ENCODE results near the gene AAMDC.

The AAMDC gene

DNA sequence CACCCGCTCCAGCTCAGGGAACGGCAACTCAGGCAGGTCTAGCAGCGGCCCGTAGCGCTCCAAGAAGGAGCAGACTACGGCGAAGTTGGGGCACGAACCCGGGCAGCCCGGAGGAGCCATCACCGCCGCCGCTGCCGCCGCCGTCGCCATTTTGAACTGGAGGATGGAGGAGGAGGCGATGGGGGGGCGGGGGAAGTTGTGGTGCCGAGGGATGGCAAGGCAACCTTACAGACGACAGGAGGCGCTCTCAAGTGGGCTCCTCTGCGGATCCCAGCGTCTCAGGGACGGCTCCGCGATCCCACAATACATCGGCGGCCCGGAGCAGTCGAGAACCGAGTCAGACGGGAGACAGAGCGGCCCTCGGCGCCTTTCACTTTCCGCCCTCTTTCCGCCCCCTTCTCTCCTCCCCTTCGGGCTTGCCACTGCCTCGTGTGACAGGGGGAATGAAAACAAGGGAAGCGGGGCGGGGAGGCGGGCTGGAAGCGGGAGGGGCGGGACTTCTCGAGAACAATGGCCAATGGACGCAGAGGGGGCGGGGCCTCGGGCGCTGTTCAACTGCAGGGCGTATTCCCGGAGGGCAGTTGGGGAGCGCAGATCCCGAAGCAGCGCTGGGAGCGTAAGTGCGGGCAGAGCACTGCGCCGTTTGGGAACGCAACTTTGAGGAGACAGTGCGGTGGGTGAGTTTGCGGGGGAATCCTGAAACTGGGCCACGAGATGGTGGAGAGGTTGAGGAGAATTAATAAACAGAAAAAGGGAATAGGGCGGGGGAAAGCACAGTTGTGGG lies at the start of gene AAMDC, which contains the start of gene RSF1:
Gene AAMDC (plus strand): TSS at position 580 of the 784 bp plus-strand sequence. CDS start 21,353 bp downstream, outside the sequence.
Gene RSF1 (minus strand): TSS at position 158 of the 784 bp plus-strand sequence. CDS start 8 bp downstream, at position 150.
- intact Hi-C loops (cut with DNase I), result loop anchor here (2.0 to 5.0 kb wide), 2 partner anchors 174 to 227 kb away; partner anchors contain the start of gene INTS4
- DNase-seq, result peak; percentile 98 to 100 (median 99)

DNA sequence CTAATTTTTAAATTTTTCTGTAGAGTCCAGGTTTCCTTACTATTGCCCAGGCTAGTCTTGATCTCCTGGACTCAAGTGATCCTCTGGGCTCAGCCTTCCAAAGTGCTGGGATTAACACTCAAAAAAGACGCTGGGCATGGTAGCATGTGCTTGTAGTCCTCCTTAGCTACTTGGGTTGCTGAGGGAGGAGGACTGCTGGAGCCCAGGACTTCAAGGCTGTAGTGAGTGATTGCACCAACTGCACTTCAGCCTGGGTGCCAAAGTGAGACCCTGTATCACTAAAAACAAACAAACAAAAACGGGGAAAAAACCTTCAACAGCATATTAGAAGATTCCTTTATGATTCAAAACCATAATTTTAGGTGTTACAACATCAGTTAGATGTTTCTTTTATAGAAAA lies 45.0 kb upstream of the AAMDC start:
- intact Hi-C loops (cut with DNase I), result no loop called here
- no peak for DNase-seq

DNA sequence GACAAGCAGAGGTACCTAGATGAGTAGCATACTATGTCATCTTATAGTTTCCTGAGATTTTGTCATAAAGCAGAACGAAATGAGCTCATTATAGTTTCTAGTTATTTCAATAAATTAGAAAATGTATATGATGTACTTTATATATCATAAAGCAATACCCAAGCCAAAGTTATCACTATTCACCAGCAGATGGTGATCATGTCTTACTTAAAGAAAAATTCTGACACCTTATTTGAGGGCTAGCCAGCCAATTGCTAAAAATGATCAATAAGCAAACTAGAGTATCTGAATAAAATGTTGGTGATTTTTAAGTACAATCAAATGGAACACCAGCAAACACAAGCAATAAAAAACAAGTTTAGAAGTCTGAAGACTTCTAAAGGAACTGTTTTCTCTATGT lies 44.5 kb upstream of the AAMDC start:
- intact Hi-C loops (cut with DNase I), result no loop called here
- DNase-seq, result no peak

DNA sequence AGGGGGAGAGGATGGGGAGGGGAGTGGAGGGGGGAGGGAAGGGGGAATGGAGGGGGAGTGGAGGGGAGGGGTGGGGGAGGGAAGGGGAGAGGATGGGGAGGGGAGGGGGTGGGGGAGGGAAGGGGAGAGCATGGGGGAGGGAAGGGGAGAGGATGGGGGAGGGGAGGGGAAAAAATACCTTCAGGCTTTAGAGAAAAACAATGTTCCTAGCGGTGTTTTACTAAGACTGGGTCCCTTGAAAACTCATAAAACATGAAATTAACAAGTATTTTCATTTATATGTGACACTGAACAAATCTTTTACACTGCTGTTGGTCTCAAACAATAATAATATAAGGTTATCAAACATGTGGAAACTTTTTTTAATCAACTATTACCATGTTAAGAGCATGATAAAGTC lies 42.8 kb upstream of the AAMDC start:
- DNase-seq, result no peak
- intact Hi-C loops (cut with DNase I), result no loop called here

DNA sequence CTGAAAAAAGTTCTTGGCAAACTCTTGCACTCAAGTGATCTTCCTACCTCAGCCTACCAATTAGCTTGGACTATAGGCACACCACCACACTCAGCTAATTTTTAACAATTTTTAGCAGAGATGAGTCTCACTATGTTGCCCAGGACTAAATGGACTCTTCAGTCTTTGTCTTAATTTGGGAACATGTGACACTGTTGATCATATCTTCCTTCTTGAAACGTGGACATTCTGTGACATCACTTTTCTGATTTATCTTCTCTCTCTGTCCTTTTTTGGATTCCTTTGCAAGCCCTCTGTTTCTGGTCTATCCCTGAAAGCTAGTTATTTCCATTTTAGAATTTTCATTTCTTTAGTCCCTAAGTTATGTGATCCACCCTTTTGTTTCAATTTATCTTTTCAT lies 42.4 kb upstream of the AAMDC start:
- intact Hi-C loops (cut with DNase I), result no loop called here
- DNase-seq, result no peak

DNA sequence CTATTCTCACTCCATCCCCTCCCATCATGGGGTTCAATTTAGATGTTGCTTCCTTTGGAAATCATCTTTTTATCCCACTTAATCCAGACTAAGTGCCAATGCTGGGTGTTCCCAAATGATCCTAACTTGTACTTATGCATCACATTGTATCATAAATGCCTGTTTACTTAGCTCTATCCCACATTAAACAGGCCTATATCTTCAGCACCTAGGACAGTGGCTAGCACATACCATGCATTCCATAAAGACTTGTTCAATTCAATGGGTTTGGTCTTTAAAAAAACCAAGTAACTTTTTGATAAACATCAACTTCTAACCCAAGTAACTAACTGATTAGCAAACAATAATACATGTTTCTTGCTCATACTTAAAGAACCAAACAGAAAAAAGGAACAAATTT lies 41.0 kb upstream of the AAMDC start:
- intact Hi-C loops (cut with DNase I), result no loop called here
- DNase-seq, result no peak

DNA sequence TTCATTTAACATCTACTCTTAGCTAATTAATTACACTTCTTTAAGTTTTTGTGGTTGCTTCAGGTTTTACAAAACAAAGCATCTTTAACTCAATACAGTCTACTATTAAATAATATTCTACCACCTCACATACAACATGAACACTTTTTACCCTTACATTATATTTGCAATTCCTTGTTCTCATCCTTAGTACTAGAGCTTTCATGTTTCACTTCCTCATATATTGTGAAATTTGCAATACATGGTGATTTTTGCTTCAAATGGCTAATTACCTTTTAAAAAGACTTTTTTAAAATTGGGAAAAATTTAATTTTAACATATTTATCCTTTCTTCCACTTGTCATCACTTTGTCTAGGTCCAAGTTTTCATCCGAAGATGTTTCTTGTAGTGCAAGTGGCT lies 37.9 kb upstream of the AAMDC start:
- intact Hi-C loops (cut with DNase I), result no loop called here
- DNase-seq, result no peak

DNA sequence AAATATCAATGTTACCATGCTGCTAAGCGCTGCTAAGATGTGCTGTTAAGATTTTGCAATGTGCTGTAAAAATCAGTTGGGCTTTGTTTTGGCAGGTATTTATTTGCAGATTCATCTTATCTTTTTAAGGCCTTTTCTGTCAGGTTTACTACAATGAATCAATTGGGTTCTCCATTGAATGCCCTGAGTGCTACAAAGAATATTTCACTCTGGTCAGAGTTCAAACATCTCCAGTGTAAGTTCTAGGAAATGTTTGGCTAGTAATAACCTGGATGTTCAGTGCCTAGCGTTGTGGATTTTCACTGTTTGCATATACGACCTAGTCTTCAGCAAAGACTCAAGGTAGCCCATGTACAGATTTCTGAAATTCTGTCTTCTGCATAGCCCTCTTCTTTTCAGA lies 36.4 kb upstream of the AAMDC start:
- intact Hi-C loops (cut with DNase I), result no loop called here
- no peak for DNase-seq

DNA sequence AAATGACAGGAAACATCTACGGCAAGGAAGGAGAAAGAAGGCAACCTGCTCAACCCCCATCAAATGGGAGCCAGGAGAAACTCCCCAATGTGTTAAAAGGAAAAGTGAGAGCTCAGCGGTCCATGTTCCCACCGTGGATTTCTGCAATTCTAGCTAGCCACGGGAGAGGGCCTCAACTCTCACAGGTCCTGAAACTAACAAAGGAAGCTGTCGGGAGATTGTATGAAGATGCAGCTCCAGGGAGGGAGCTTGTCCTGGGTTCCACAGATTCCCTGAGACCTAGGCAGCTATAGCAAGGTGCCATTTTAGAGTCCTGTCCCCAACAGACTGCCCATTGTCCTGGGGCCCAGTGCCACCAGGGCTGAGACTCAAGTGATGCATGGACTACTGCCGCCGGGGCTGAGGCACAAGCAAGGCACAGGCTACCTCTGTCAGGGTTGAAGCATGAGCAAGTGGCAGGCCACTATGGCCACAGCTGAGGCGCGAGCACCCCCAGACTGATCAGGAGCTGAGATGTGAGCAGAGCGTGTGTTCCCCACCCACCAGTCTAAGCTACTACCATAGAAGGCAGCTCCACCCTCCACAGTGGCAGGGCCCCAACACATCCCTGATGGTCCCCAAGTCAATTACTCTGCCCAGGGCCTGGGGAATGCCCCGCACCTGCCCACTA lies 31.7 kb upstream of the AAMDC start:
- no peak for DNase-seq
- intact Hi-C loops (cut with DNase I), result no loop called here

DNA sequence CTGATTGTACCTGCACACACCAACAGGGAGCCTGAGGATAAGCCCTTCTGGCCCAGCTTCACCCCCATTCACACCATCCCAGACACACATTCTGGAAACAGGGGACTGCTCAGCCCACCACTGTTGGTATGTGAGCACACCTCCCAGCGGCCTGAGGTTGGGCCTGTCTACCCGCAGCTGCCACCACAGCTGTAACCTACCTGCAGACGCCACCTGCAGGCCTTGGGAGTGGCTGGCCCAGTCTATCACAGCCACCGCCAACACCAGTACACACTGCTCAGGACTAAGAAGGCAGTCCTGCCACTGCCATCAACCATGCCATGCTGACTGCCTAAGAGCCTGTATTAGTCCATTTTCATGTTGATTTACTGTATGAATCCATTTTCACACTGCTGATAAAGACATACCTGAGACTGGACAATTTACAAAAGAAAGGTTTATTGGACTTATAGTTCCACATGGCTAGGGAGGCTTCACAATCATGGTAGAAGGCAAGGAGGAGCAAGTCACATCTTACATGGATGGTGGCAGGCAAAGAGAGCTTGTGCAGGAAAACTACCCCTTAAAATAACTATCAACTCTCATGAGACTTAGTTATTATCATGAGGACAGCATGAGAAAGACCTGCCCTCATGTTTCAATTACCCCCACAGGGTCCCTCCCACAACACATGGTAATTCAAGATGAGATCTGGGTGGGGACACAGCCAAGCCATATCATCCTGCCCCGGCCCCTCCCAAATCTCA lies 31.0 kb upstream of the AAMDC start:
- no peak for DNase-seq
- intact Hi-C loops (cut with DNase I), result no loop called here

DNA sequence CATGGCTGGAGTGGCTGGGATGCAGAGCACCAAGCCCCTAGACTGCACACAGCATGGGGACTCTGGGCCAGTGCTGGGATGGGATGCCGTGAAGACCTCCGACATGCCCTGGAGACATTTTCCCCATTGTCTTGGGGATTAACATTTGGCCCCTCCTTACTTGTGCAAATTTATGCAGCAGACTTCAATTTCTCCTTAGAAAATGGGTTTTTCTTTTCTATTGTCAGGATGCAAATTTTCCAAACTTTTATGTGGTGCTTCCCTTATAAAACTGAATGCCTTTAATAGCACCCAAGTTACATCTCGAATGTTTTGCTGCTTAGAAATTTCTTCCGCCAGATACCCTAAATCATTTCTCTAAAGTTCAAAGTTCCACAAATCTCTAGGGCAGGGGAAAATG lies 29.6 kb upstream of the AAMDC start:
- DNase-seq, result no peak
- intact Hi-C loops (cut with DNase I), result no loop called here

DNA sequence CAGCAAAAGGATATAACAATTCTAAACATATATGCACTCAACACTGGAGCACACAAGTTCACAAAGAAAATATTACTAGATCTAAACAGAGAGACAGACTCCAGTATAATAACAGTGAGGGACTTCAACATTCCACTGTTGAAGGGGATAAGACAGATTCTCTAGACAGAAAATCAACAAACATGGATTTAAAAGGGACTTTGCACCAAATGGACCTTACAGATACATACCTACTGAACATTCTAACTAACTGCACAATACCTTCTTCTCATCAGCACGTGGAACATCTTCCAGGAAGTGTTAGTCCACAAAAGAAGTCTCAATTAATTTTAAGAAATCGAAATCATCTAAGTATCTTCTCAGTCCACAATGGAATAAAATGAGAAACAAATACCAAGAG lies 27.0 kb upstream of the AAMDC start:
- no peak for DNase-seq
- intact Hi-C loops (cut with DNase I), result no loop called here

DNA sequence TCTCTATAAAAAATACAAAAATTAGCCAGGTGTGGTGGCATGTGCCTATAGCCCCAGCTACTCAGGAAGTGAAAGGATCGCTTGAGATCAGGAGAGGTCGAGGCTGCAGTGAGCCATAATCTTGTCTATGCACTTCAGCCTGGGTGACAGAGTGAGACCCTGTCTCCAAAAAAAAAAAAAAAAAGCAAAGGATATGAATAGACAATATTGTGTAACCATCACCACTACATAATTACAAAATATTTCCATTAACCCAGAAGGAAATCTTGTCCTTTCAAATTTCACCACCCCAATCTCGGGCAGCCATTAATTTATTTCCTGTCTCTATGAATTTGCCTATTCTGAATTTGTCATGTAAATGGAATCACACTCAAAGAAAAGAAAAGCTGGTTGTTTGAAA lies 21.6 kb upstream of the AAMDC start:
- intact Hi-C loops (cut with DNase I), result no loop called here

DNA sequence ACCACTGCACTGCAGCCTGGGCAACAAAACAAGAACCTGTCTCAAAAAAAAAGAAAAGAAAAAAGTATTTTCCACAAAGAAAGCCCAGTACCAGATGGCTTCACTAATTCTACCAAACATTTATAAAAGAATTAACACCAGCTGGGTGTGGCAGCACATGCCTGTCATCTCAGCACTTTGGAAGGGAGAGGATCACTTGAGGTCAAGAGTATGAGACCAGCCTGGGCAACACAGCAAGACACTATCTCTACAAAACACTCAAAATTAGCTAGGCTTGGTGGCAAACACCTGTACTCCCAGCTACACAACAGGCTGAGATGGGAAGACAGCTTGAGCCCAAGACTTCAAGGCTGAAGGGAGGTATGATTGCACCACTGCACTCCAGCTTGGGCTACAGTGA lies 20.5 kb upstream of the AAMDC start:
- DNase-seq, result no peak
- intact Hi-C loops (cut with DNase I), result no loop called here

More for the DNA sequence above, 21.6 kb upstream of the AAMDC start:
- DNase-seq, result no peak

DNA sequence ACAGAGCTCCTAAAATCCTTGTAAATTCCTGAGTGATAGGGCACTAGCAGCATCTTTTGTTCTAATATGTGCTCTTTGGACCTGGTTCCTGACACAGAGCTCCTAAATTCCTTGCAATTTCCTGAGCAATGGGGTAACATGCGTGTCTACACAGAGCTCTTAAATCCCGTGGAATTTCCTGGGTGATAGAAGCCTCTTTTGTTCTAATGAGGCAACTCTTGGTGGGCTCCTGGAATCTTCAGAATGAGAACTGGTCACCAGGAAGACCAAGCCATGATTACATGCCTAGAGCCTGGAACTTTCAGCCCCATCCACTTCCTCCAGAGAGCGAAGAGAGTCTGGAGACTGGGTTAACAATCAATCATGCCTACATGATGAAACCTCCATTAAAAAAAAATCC lies 19.5 kb upstream of the AAMDC start:
- intact Hi-C loops (cut with DNase I), result no loop called here
- no peak for DNase-seq

DNA sequence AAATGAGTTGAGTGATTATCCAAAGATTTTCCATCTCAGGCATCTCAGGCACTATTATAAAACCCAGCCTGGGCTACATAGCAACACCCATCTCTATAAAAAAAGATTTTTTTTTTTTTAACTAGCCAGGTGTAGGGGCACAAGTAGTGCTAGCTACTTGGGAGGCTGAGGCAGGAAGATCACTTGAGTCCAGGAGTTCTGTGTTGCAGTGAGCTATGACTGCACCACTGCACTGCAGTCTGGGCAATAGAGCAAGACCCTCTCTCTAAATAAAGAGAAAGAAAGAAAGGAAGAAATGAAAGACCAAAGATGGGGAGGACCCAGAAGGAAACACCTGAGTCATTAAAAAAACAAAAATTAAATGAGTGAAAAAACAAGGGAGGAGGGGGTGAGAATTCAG lies 14.5 kb upstream of the AAMDC start:
- no peak for DNase-seq
- intact Hi-C loops (cut with DNase I), result no loop called here

DNA sequence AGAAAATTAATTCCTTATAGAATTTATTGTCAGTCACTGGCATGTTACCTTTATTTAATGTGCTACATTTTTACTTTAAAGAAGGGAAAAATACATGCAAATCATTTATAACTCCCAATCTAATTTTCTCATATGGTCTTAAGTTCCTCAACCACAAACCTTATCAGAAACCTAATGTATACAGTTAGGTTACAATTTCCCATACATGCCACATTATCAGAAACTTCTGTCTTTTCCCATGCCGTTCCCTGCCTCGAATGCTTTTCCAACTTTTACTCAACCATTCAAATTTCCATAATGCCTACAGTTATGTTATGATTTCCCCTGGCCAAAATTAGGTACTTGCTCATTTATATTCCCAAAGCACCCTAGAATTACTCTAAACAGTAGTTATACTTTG lies 14.0 kb upstream of the AAMDC start:
- no peak for DNase-seq

DNA sequence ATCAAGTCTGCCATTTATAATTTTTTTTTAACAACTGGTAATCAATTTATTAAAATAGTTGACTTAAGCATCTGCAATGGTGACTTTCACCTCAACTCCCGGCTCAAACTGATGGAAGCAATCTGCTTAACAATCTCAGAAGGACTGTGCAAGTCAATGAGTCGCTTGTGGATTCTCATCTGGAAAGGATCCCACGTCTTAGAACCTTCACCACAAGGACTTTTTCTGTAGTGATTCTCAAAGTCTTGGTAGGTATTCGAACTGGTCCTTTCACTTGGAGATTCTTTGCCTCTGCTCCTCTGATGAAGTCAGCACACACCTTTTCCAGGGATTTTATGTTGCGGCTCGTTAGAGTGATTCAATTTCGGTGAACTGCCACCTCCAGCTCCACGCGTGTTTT lies 7.7 kb upstream of the AAMDC start:
- DNase-seq, result no peak
- intact Hi-C loops (cut with DNase I), result no loop called here

More for the DNA sequence above, 14.0 kb upstream of the AAMDC start:
- intact Hi-C loops (cut with DNase I), result no loop called here

DNA sequence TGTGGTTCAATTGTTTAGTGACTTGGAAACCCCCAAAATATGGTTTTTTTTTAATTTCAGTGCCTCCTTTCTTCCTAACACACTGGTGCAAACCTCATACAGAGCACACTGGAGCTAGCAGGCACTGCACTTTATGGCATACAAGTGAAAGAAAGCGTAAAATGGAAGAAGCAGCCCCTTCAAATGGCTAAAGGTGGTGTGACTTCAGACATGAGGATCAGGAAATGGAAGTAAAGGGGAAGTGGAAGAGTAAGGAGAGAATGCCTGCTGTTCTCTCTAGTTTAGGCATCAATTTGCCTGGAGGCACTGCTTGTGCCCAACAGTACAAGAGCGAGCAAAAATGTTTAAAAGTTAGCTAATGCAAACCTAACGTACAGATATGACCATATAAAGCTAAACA lies 6.1 kb upstream of the AAMDC start:
- DNase-seq, result no peak
- intact Hi-C loops (cut with DNase I), result no loop called here

DNA sequence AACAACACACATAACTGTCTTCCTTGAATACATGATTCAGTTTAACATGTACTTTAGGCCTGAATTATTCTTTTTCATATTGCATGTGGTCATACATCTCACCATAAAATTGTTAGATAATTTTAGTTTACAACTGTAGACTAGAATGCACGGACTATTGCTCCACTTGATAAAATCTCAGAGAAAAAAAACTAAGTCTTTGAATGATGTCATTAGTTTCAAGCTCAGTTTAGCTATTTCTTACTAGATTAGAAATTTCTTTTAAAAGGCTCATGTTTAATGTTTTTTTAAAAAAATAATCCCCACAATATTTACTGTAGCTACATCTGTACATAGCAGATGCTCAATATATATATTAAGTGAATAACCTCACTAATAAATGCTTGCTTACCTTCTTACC lies 5.5 kb upstream of the AAMDC start:
- intact Hi-C loops (cut with DNase I), result no loop called here
- DNase-seq, result no peak
